Esophagus muscularis mucosa (tissue), 4 donors: Measurements from ENCODE around the gene SMOC1.

Experiments
- CTCF ChIP-seq, 3 experiments: fragments of 200-600 bp in 2 of 3; fragments of 450-650 bp in 1 of 3; sonication (generic) in 2 of 3; IDR thresholded peaks; one replicate each; pipeline ENCODE4 v1.5.1; 2017 to 2019; ENCODE audit warnings: antibody characterized with exemption in 3 of 3, mild to moderate bottlenecking in 2 of 3, moderate library complexity in 1 of 3
- EP300 ChIP-seq: sonication (generic); formaldehyde crosslinking; IDR thresholded peaks from one replicate; pipeline ENCODE4 v1.6.1; 2017; ENCODE audit warnings: antibody characterized with exemption
- POLR2A ChIP-seq: fragments of 450-650 bp; IDR thresholded peaks from one replicate; pipeline ENCODE4 v1.6.1; 2017; ENCODE audit warnings: antibody characterized with exemption, moderate library complexity, mild to moderate bottlenecking, low read depth
- POLR2AphosphoS5 ChIP-seq, 2 donors: sonication (generic); formaldehyde crosslinking; IDR thresholded peaks; one replicate each; pipeline ENCODE4 v1.6.1; 2017; ENCODE audit warnings: antibody characterized with exemption in 2 of 2

- TF ChIP-seq CTCF (IDR thresholded peaks at IDR 0.05): no peak
- no peak for TF ChIP-seq POLR2A
- no peak for TF ChIP-seq POLR2AphosphoS5 (IDR thresholded peaks at IDR 0.05)
- TF ChIP-seq EP300: no peak
These were observed 200.9 kb downstream of the SMOC1 start for GRCh38 chr14:70080076-70080475.
